ENCODE results near the gene PDYN.

PDYN gene

DNA sequence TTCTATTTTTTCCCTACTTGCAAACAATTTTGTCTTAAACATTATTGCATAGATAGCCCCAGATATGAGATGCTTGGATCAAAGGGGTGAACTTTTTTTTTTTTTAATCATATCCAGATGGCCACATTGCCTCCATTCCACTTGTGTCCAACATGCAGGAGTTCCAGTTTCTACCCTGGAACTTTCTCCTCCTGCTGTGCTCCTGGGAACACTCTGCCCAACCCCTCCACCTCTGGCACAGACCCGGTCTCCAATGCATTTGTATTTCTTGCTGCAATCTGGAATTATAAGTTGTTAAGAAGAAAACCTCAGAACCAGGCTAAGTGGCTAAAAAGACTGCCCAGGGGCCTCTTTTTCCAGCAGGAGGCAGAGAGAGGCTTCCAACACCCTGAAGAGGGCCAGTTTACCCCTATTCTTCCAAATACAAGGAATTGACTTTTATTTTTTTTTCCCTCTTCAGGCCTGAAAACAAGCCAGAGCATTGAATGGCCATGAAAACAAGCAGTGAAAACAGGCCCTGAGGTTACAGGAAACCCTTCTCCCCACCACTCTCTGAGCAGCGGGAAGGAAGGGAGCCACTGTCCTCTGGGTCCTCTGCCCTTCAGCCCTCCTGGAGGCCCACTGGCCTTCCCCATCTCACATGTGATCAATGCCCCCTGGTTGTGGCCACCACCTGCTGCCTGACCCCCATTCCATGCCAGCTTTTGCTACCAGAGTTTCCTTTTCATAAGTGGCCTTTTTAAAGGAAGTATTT is 44.3 kb downstream of the PDYN start:
- no peak for DNase-seq

GRCh38 chr20:1947535-1947846 is 46.4 kb downstream of the PDYN start:
- no peak for DNase-seq

DNA sequence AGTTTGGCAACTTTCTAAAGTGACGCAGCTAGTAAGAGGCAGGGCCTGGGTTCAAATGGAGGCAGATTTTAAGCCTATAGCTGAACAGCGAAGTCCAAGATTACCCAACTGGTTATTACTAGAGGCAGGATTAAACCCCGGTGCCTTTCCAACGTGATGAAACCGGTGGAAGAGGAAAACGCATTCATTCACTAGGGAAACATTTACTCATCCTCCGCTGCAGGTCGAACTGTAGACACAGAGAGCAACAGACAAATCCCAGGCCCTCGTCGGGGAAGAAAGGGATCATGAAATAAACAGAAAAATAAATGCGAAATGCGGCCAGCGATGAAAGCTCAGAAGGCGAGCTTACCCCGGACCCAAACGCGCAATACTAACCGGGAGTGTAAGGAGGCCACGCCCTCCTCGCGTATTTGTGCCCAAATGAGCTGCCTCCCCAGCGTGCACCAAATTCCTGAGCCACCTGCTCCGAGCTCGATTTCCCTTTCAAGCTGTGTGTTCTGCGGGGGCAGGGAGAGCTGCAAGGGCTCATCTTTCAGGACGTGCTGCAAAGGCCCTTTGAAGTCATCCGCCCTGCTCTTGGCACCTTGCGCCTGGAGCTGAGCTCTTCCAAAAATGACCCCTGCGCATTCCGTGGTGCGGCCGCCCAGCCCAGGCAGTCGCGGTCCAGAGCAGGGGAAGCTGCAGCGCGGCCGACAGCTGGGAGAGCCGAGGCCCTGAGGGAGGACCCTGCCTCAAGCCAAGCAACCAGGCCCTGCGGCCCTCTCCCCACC is 46.9 kb downstream of the PDYN start:
- no peak for DNase-seq

DNA sequence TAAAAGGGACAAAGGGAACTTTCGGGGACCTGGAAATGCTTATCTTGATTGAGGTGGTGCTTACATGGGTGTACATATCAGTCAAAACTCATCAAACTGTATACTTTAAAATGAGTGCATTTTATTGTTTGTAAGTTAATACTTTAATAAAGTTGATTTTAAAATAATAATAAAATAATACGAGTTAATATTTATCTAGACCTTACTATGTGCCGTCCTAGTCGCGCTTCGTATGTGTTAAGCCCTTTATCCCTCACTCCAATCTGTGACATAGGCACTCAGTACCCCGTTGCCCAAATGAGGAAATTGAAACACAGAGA is 47.5 kb downstream of the PDYN start:
- DNase-seq = no peak

- no peak for DNase-seq
Measured at GRCh38 chr20:1945660-1946059, 48.2 kb downstream of the PDYN start.

GRCh38 chr20:1945134-1945618 is 48.7 kb downstream of the PDYN start:
- DNase-seq = no peak

DNA sequence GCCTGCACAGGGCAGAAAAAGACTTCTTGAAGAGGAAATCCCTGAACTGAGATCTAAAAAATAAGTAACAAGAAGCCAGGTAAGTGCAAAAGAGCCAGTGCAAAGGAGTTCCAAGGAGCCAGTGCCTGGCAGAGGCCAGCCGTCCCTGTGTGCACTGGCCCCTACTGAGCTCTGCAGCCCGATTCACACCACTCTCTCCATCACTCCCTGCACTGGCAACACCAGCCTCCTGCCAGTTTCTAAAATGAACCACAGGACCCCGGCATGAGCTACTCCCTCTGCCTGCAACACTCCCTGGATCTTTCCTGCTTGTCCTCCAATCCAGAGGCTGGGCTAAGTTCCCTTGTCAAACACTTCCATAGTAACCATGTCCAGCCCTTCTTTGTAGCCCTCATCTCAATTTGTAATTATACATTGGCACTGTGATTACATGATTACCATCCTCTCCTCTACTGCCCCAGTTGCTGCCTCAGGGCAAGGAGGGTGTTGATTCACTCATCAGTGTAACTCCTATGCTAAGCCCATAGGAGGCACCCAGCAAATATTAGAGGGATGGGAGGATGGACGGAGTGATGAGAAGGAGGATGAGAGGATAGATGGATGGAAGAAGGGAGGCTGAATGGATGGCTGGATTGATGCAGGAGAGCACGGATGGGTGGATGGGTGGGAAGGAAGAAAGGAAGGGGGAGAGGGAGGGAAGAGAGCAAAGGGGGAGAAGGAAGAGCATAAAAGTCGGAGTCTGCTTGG is 49.3 kb downstream of the PDYN start:
- DNase-seq = no peak

GRCh38 chr20:1943275-1944002 is 50.4 kb downstream of the PDYN start:
- no peak for DNase-seq

GRCh38 chr20:1942486-1943274 is 51.2 kb downstream of the PDYN start:
- DNase-seq = no peak

DNA sequence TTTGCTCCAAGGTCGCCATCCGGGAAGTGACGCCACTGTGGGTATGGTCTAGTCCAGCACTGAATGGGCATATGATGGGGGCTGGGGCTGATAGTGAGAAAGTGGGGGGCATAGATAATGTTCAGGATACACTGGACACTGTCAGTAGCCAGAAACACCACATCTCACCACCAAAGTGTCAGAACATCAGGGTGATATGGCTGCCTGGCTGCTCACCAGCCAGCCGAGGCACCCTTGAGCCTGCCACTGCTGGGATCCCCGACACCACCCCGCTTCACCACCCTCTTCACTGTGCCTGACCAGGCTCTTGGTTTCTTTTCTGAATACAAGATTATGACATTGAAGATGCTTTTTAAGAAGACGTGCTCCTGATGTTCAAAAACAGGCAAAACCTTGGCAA is 51.8 kb downstream of the PDYN start:
- DNase-seq = no peak

DNA sequence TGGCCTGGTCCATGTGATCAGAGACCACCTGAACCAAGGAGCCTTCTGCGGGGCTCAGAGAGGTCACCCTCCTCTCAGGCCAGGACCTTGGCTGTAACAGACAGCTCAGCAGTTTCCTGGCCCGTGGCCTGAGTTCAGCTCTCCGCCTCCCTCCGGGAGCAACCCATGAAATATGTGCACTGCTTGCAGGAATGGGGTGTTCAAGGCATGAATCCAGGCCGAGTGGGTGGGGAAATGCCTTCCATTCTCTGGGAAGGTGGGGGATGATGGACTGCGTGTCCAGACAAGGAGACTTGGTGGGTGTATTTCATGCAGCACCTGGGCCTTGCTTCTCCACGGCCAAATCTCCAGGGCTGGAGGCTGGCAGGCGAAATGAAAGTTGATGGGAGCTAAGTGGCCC is 52.6 kb downstream of the PDYN start:
- no peak for DNase-seq

- DNase-seq = no peak
Measured at GRCh38 chr20:1940581-1940980, 53.3 kb downstream of the PDYN start.

- DNase-seq = no peak
Measured at GRCh38 chr20:1939270-1939595, 54.6 kb downstream of the PDYN start.

- no peak for DNase-seq
Measured at GRCh38 chr20:1938464-1939269, 55.2 kb downstream of the PDYN start.

DNA sequence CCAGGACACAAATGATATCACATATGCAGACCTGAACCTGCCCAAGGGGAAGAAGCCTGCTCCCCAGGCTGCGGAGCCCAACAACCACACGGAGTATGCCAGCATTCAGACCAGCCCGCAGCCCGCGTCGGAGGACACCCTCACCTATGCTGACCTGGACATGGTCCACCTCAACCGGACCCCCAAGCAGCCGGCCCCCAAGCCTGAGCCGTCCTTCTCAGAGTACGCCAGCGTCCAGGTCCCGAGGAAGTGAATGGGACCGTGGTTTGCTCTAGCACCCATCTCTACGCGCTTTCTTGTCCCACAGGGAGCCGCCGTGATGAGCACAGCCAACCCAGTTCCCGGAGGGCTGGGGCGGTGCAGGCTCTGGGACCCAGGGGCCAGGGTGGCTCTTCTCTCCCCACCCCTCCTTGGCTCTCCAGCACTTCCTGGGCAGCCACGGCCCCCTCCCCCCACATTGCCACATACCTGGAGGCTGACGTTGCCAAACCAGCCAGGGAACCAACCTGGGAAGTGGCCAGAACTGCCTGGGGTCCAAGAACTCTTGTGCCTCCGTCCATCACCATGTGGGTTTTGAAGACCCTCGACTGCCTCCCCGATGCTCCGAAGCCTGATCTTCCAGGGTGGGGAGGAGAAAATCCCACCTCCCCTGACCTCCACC is 56.4 kb downstream of the PDYN start:
- no peak for DNase-seq

DNA sequence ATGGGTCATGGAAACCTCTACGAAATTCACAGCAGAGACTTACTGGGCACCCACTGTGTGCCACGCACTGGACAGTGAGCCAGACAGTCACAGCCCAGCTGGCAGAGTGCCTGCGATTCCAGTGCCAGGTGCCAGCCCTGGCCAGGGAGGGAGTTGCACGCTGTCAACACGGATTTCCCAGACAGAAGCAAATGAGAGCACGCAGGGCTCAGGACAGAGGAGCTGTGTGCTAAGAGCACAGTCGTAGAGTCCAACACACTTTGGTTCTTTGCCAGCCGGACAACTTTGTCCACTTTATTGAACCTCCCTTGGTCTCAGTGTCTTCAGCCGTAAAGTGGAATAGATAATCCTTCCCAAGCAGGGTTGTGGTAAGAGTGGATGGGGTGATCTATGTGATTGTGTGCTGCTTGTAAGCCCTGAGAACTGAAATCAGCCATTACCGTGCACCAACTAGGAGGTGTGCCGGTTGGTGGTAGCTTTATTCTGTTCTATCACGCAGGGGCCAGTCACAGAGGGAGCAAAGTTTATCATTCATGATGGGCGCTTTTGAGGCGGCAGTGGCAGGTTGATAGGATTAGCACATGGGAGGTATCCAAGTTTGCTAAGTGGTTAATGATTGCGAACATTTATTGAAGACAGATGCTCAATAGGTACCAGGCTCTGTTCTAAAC is 58.0 kb downstream of the PDYN start:
- no peak for DNase-seq

DNA sequence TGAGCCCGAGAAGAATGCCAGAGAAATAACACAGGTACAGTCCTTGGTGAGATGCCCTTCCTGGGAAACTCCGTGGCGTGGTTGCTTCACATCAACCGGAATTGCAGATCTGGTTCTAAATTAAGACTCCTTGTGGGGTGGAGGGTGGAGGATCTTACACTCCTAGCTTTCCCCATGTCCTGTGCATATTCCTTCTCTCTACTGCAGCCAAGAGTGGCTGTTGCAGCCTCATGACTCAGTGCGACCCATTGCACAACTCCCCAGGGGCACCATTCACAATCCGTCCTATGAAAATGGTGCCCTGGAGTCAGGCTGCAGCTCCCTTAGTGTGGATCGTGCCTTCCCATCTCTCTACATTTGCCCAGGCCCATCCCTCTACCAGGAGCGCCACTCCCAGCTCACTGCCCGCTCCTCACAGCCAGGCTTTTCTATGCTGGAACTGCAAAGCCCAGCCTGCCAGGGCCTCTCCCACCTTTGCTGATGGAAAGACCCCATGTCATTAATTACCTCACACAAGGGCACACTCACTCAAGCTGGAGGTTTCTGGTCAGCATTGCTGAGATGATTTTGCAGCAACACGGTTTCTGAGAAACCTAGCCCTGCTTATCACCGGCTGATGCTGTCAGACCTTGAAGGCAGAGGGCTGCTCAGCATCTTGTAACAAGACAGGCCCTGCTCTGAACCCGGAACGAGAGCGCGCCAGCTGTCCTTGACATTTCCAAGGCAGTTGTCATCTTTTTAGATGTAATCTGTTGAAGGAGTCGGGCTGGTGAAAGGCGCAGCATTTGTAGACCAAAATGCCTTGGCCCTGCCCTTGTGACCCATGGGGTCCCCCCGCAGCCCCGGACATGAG is 58.9 kb downstream of the PDYN start:
- no peak for DNase-seq

GRCh38 chr20:1934156-1934555 is 59.7 kb downstream of the PDYN start:
- no peak for DNase-seq

GRCh38 chr20:1933465-1933870 is 60.4 kb downstream of the PDYN start:
- DNase-seq = no peak

DNA sequence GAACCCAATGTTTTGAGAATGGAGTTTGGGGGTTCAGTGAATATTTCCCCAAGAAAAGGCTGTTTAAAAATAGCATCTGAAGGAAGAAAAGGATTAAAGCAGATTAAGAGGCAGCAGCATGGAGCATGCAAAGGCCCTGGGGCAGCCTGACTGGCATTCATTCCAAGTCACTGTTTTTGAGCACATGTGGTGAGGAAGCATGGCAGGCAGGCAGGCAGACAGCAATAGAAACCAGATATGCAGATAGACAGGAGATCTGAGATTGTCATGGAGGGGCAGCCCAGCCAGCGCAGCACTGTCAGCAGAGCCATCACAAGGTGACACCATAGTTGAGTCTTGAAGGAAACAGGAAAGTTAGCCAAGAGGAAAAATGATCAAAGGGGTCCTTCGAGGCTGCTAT is 60.9 kb downstream of the PDYN start:
- DNase-seq = no peak

All from amniotic stem cell (primary cell).